Vagina (tissue), 2 donors: Measurements from ENCODE around the gene MFSD6. TPM values are rescaled to one million over a fixed set of nuclear protein-coding genes. Genes with fewer than 3 reads are reported as not detected.

Source experiments
- DNase-seq, 2 donors: peaks; one replicate each; pipeline ENCODE4 v3.0.0-alpha.2; 2017; ENCODE audit errors: extremely low spot score in 2 of 2
- H3K27ac ChIP-seq: fragments of 200-600 bp; sonication (generic); one replicate; pipeline ENCODE4 v1.5.1; 2019
- H3K27me3 ChIP-seq: fragments of 200-600 bp; sonication (generic); one replicate; pipeline ENCODE4 v1.5.1; 2019
- H3K36me3 ChIP-seq, 2 donors: fragments of 200-600 bp; sonication (generic); one replicate each; pipeline ENCODE4 v1.5.1; 2017 to 2019
- H3K4me1 ChIP-seq: fragments of 200-600 bp; sonication (generic); one replicate; pipeline ENCODE4 v1.5.1; 2019
- H3K4me3 ChIP-seq, 2 donors: fragments of 200-600 bp; sonication (generic); 1 replicate in 1 of 2; 2 replicates in 1 of 2; pipeline ENCODE4 v1.5.1; 2016 to 2019
- H3K9me3 ChIP-seq: fragments of 200-600 bp; sonication (generic); one replicate; pipeline ENCODE4 v1.5.1; 2019
- CTCF ChIP-seq, 3 experiments: fragments of 450-650 bp in 2 of 3; fragments of 200-600 bp in 1 of 3; sonication (generic) in 1 of 3; IDR thresholded peaks; one replicate each; pipeline ENCODE4 v1.5.1; 2017 to 2019; ENCODE audit warnings: antibody characterized with exemption in 3 of 3, mild to moderate bottlenecking in 2 of 3, moderate library complexity in 2 of 3
- POLR2A ChIP-seq, 2 donors: fragments of 450-650 bp; IDR thresholded peaks; one replicate each; pipeline ENCODE4 v1.6.1; 2017; ENCODE audit warnings: antibody characterized with exemption in 2 of 2, mild to moderate bottlenecking in 2 of 2, moderate library complexity in 2 of 2
- POLR2AphosphoS5 ChIP-seq, 2 donors: sonication (generic); formaldehyde crosslinking; IDR thresholded peaks; one replicate each; pipeline ENCODE4 v1.9.0; 2017; ENCODE audit warnings: antibody characterized with exemption in 2 of 2, mild to moderate bottlenecking in 2 of 2, low read depth in 1 of 2; ENCODE audit not compliant: insufficient read depth in 1 of 2
- intact Hi-C: fragments of 100-400 bp; cut with DNase I; formaldehyde crosslinking; loops from one replicate; pipeline ENCODE4 v1.15.1; 2023
- total RNA-seq: library from RNA; depleted of rRNA; stranded (reverse); fragments of >200 nt; gene quantifications from one replicate; pipeline ENCODE4 v1.2.3, GENCODE V29; 2016

The MFSD6 gene
- total RNA-seq, 1 donor from 2014 or later, result 84.7 TPM

DNA sequence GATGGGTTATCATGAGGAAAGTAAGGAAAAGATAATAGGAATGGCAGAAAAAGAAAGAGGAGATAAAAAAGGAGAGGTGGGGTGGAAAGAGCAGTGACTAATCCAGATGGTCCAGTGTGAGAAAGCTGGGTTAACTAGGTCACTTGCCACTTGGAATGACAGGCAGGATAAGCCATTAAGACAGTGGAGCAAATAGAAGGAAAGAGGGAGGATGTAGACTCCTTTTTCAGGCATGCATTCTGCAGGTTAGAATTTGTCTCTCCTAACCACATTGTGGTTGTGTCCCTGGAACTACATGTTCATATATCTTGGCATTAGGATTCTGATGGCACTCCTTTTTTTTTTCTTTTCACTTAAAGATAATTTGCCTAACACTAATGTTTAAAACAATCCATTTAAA lies 139.7 kb downstream of the MFSD6 start:
- H3K27me3 ChIP-seq, result no peaks in the 10 kb centered on the region
- H3K4me3 ChIP-seq, result no peak overlapping the region
- no peaks in the 10 kb centered on the region for H3K9me3 ChIP-seq
- DNase-seq, result no peak
- H3K36me3 ChIP-seq, result no peaks in the 10 kb centered on the region
- TF ChIP-seq POLR2A (IDR thresholded peaks at IDR 0.05) (no peak), CTCF (IDR thresholded peaks at IDR 0.05) (no peak), POLR2AphosphoS5 (IDR thresholded peaks at IDR 0.05; ENCODE audit: insufficient read depth in 1 of 2, low read depth in 1 of 2) (no peak)
- no peak overlapping the region for H3K27ac ChIP-seq
- H3K4me1 ChIP-seq, result no peaks in the 10 kb centered on the region
- intact Hi-C loops, result no loop called here

DNA sequence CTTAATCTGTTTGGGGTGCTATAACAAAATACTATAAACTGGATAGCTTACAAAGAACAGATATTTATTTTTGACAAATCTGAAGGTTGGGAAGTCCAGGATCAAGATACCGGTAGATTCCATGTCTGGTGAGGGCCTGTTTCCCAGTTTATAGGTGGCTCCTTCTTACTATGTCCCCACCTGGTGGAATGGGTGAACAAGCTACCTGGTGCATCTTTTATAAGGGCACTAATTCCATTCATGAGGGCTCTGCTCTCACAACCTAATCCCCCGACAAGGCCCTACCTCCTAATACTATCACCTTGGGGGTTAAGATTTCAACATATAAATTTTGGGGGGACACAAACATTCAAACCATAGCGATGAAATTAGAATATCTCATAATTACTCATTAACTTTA lies 142.0 kb downstream of the MFSD6 start:
- H3K27ac ChIP-seq, result no peak overlapping the region
- H3K4me3 ChIP-seq, result no peak overlapping the region
- no peaks in the 10 kb centered on the region for H3K36me3 ChIP-seq
- no peaks in the 10 kb centered on the region for H3K27me3 ChIP-seq
- intact Hi-C loops, result no loop called here
- no peaks in the 10 kb centered on the region for H3K4me1 ChIP-seq
- TF ChIP-seq POLR2A (IDR thresholded peaks at IDR 0.05), result no peak
- no peak for TF ChIP-seq CTCF (IDR thresholded peaks at IDR 0.05)
- TF ChIP-seq POLR2AphosphoS5 (IDR thresholded peaks at IDR 0.05; ENCODE audit: insufficient read depth in 1 of 2, low read depth in 1 of 2), result no peak
- DNase-seq, result no peak
- H3K9me3 ChIP-seq, result no peaks in the 10 kb centered on the region

Other genes with a start within 250 kb of the MFSD6 start
- gene HIBCH, start 88.5 kb upstream of the MFSD6 start, total RNA-seq, result 25.0 TPM
- gene INPP1, start 64.8 kb upstream of the MFSD6 start, total RNA-seq, result 20.4 TPM
- 2.2 TPM for gene NEMP2, start 126.4 kb downstream of the MFSD6 start, total RNA-seq
- 78.6 TPM for gene NAB1, start 240.7 kb downstream of the MFSD6 start, total RNA-seq